ENCODE results near the gene ZNF277.
"Not testable (repeated sequence)": the region's sequence is repeated elsewhere in the genome, so short reads cannot be mapped to it uniquely, and the experiment has no call there.

ZNF277 gene

DNA sequence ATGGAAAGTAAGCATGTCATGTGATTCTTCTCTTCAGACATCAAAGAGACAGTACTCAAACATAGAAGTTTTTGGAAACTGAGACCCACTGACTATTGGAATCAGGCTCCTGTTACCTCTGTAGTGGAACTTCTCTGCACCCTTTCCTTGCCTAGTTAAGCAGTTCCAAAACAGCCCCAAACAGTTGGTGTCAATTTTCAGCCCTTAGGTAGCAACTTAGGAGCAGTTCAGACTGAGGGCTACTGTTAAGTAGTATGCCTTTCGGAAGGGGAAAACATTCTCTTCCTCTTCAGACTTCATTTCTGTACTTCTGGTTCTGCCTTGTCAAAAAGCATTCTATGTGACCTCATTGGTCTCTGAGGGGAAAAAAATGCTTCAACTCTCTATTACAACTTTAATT, 85.7 kb downstream of the ZNF277 start:
- H3K9ac ChIP-seq (ENCODE audit: low read length): no peak overlapping the region
- H3K4me3 ChIP-seq (ENCODE audit: low read length): no peak overlapping the region
- no peaks in the 10 kb centered on the region for H3K9me3 ChIP-seq (ENCODE audit: control insufficient read depth, low read length)

GRCh38 chr7:112293416-112293815, 86.9 kb downstream of the ZNF277 start:
- Histone ChIP-seq H3K27me3 (ENCODE audit: control insufficient read depth, insufficient read depth, low read length) (no peaks in the 10 kb centered on the region), H3K36me3 (ENCODE audit: control insufficient read depth, insufficient read depth, low read length) (no peaks in the 10 kb centered on the region), H3K9me3 (ENCODE audit: control insufficient read depth, low read length) (no peaks in the 10 kb centered on the region), H3K9ac (ENCODE audit: low read length) (no peak overlapping the region), H3K4me1 (ENCODE audit: control insufficient read depth, insufficient read depth, low read length) (no peaks in the 10 kb centered on the region), H3K4me3 (ENCODE audit: low read length) (no peak overlapping the region)

More for the DNA sequence above, 85.7 kb downstream of the ZNF277 start:
- Histone ChIP-seq H3K4me1 (ENCODE audit: control insufficient read depth, insufficient read depth, low read length) (no peaks in the 10 kb centered on the region), H3K27me3 (ENCODE audit: control insufficient read depth, insufficient read depth, low read length) (no peaks in the 10 kb centered on the region), H3K36me3 (ENCODE audit: control insufficient read depth, insufficient read depth, low read length) (no peaks in the 10 kb centered on the region)

DNA sequence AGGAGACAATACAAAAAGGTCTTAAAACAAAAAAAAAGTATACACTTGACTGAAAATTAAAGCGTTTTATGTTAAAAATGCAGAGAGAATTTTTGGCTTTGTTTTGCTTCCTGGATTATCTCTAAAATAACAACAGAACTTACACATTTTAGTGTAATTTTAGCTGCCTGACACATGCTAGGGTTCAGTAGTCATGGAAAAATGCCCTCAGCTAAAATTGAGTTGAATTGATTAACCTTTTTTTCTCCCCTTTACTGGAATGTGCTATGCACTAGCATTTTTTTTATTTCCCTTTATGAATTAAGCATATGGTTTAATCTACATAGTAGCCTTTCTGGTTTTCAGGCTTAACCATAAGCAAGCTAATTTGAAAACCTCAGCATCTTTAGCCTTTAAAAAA, 89.9 kb downstream of the ZNF277 start:
- Histone ChIP-seq H3K9ac (ENCODE audit: low read length) (no peak overlapping the region), H3K4me1 (ENCODE audit: control insufficient read depth, insufficient read depth, low read length) (no peaks in the 10 kb centered on the region), H3K36me3 (ENCODE audit: control insufficient read depth, insufficient read depth, low read length) (no peaks in the 10 kb centered on the region), H3K9me3 (ENCODE audit: control insufficient read depth, low read length) (no peaks in the 10 kb centered on the region), H3K27me3 (ENCODE audit: control insufficient read depth, insufficient read depth, low read length) (no peaks in the 10 kb centered on the region), H3K4me3 (ENCODE audit: low read length) (no peak overlapping the region)

DNA sequence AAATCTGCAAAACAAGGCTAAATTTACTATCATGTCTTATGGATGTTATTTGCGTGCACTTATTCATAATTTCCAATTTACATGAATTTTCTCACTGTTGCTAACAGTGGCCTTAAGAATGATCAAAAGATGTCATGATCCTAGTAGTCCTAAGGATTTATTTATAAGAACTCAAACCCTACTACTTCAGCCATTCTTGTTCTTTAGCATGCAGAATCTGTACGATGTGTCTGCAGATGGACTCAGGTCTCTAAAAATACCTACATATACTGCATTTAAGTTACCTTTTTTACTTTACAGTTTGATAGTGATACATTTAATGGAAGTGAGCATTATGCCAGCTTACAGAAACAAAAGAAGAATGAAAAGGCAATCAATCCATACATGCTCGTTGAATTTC, 91.2 kb downstream of the ZNF277 start:
- H3K36me3 ChIP-seq (ENCODE audit: control insufficient read depth, insufficient read depth, low read length): no peaks in the 10 kb centered on the region
- H3K9me3 ChIP-seq (ENCODE audit: control insufficient read depth, low read length): no peaks in the 10 kb centered on the region
- H3K27me3 ChIP-seq (ENCODE audit: control insufficient read depth, insufficient read depth, low read length): no peaks in the 10 kb centered on the region
- no peak overlapping the region for H3K4me3 ChIP-seq (ENCODE audit: low read length)
- no peaks in the 10 kb centered on the region for H3K4me1 ChIP-seq (ENCODE audit: control insufficient read depth, insufficient read depth, low read length)
- no peak overlapping the region for H3K9ac ChIP-seq (ENCODE audit: low read length)

- Histone ChIP-seq H3K9ac (ENCODE audit: low read length) (no peak overlapping the region), H3K4me1 (ENCODE audit: control insufficient read depth, insufficient read depth, low read length) (no peaks in the 10 kb centered on the region), H3K9me3 (ENCODE audit: control insufficient read depth, low read length) (no peaks in the 10 kb centered on the region), H3K4me3 (ENCODE audit: low read length) (no peak overlapping the region), H3K27me3 (ENCODE audit: control insufficient read depth, insufficient read depth, low read length) (no peaks in the 10 kb centered on the region), H3K36me3 (ENCODE audit: control insufficient read depth, insufficient read depth, low read length) (no peaks in the 10 kb centered on the region)
Measured at GRCh38 chr7:112298543-112299100, 92.1 kb downstream of the ZNF277 start.

DNA sequence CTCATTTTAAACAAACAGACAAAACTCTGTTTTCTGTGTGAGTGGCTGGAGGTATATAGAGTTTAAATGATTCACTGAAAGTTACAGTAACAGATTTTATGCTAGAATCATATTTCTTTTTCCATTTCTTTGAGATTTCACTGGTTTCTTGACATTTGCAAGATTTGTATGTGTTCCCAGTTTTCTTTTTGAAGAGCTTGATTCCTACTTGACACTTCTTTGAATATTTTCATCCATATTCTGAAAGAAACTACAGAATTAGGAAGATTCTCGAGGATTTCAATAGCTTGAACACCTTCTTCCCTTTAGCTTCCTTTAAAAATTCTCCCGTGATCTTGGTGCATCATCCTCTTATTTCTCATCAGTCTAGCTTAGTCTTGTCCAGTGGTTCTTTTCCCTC, 93.6 kb downstream of the ZNF277 start:
- Histone ChIP-seq H3K27me3 (ENCODE audit: control insufficient read depth, insufficient read depth, low read length) (no peaks in the 10 kb centered on the region), H3K9ac (ENCODE audit: low read length) (no peak overlapping the region), H3K4me1 (ENCODE audit: control insufficient read depth, insufficient read depth, low read length) (no peaks in the 10 kb centered on the region), H3K9me3 (ENCODE audit: control insufficient read depth, low read length) (no peaks in the 10 kb centered on the region), H3K36me3 (ENCODE audit: control insufficient read depth, insufficient read depth, low read length) (no peaks in the 10 kb centered on the region), H3K4me3 (ENCODE audit: low read length) (no peak overlapping the region)

DNA sequence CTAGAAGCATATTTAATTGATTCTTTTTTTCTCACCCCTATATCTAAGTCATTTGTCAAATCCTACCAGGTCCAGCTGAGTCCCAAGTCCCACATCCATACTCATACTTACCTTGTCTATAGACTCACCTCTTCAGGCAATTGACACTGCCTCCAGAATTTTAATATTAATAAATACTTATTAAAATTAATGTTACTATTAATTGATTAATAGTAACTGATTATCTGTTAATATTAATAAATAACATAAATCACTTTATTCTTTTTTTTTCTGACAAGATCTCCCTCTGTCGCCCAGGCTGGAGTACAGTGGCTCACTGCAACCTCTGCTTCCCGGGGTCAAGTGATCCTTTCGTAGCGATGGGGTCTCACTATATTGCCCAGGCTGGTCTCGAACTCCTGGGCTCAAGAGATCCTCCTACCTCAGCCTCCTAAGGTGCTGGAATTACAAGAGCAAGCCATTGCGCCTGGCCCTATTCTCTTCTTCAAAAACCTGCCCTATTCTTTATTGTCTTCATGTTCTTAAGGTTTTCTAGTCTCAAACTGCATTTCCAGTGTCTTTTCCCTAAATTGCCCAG, 94.4 kb downstream of the ZNF277 start:
- no peak overlapping the region for H3K4me3 ChIP-seq (ENCODE audit: low read length)
- H3K9me3 ChIP-seq (ENCODE audit: control insufficient read depth, low read length): no peaks in the 10 kb centered on the region
- H3K27me3 ChIP-seq (ENCODE audit: control insufficient read depth, insufficient read depth, low read length): no peaks in the 10 kb centered on the region
- H3K4me1 ChIP-seq (ENCODE audit: control insufficient read depth, insufficient read depth, low read length): no peaks in the 10 kb centered on the region
- H3K36me3 ChIP-seq (ENCODE audit: control insufficient read depth, insufficient read depth, low read length): no peaks in the 10 kb centered on the region
- H3K9ac ChIP-seq (ENCODE audit: low read length): no peak overlapping the region

DNA sequence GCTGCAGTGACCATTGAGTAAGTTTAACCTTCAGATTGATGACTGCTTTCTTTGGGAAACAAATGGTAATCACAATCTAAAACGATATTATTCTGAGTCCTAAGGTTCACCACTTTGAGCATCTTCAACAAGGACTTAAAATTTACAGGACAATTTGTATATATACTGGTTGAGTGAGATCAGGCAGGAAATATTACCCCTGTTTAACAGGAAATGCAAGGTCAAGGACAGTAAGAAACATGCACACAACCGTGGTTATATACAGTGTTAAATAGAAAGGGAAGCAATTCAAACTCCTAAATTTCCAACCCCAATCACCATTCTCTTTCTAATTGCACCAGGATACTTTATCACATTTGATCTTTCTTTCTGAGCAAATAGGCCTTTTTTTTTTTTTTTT, 96.1 kb downstream of the ZNF277 start:
- Histone ChIP-seq H3K27me3 (ENCODE audit: control insufficient read depth, insufficient read depth, low read length) (no peaks in the 10 kb centered on the region), H3K4me1 (ENCODE audit: control insufficient read depth, insufficient read depth, low read length) (no peaks in the 10 kb centered on the region), H3K4me3 (ENCODE audit: low read length) (no peak overlapping the region), H3K9me3 (ENCODE audit: control insufficient read depth, low read length) (no peaks in the 10 kb centered on the region), H3K36me3 (ENCODE audit: control insufficient read depth, insufficient read depth, low read length) (no peaks in the 10 kb centered on the region), H3K9ac (ENCODE audit: low read length) (no peak overlapping the region)

DNA sequence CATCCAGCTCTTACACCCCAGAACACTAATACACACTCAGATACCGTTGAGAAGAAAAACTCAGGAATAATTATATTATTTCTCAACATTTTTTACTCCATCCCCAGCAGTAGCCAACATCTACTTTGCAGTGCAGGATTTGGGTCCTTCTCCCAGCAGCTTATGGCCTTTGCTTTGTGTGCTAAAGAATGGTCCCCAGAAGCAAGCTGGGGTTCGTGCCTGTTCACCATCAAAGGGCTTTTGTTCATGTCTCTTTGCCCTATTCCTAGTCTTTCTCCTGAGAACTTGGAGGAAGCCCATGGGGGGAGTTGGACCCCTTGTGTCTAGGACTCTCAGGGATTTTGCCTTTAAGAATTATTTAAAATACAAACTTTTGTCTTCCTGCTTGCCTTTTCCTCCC, 100.4 kb downstream of the ZNF277 start:
- Histone ChIP-seq H3K27me3 (ENCODE audit: control insufficient read depth, insufficient read depth, low read length) (no peaks in the 10 kb centered on the region), H3K9me3 (ENCODE audit: control insufficient read depth, low read length) (no peaks in the 10 kb centered on the region), H3K9ac (ENCODE audit: low read length) (no peak overlapping the region), H3K4me3 (ENCODE audit: low read length) (no peak overlapping the region), H3K36me3 (ENCODE audit: control insufficient read depth, insufficient read depth, low read length) (no peaks in the 10 kb centered on the region), H3K4me1 (ENCODE audit: control insufficient read depth, insufficient read depth, low read length) (no peaks in the 10 kb centered on the region)

- H3K4me1 ChIP-seq (ENCODE audit: control insufficient read depth, insufficient read depth, low read length): no peaks in the 10 kb centered on the region
- H3K27me3 ChIP-seq (ENCODE audit: control insufficient read depth, insufficient read depth, low read length): no peaks in the 10 kb centered on the region
- no peak overlapping the region for H3K4me3 ChIP-seq (ENCODE audit: low read length)
- H3K9ac ChIP-seq (ENCODE audit: low read length): no peak overlapping the region
- H3K36me3 ChIP-seq (ENCODE audit: control insufficient read depth, insufficient read depth, low read length): no peaks in the 10 kb centered on the region
- no peaks in the 10 kb centered on the region for H3K9me3 ChIP-seq (ENCODE audit: control insufficient read depth, low read length)
Measured at GRCh38 chr7:112307506-112307905, 101.0 kb downstream of the ZNF277 start.

GRCh38 chr7:112308974-112309373, 102.5 kb downstream of the ZNF277 start:
- H3K27me3 ChIP-seq (ENCODE audit: control insufficient read depth, insufficient read depth, low read length): no peaks in the 10 kb centered on the region
- H3K9ac ChIP-seq (ENCODE audit: low read length): no peak overlapping the region
- no peaks in the 10 kb centered on the region for H3K4me1 ChIP-seq (ENCODE audit: control insufficient read depth, insufficient read depth, low read length)
- H3K36me3 ChIP-seq (ENCODE audit: control insufficient read depth, insufficient read depth, low read length): no peaks in the 10 kb centered on the region
- H3K4me3 ChIP-seq (ENCODE audit: low read length): no peak overlapping the region
- H3K9me3 ChIP-seq (ENCODE audit: control insufficient read depth, low read length): no peaks in the 10 kb centered on the region

- H3K4me3 ChIP-seq (ENCODE audit: low read length); H3K9ac ChIP-seq (ENCODE audit: low read length); H3K9me3 ChIP-seq (ENCODE audit: control insufficient read depth, low read length); H3K4me1 ChIP-seq (ENCODE audit: control insufficient read depth, insufficient read depth, low read length); H3K36me3 ChIP-seq (ENCODE audit: control insufficient read depth, insufficient read depth, low read length); H3K27me3 ChIP-seq (ENCODE audit: control insufficient read depth, insufficient read depth, low read length): not testable (repeated sequence)
Measured at GRCh38 chr7:112316803-112317202, 110.3 kb downstream of the ZNF277 start.

GRCh38 chr7:112322070-112322469, 115.6 kb downstream of the ZNF277 start:
- no peak overlapping the region for H3K4me3 ChIP-seq (ENCODE audit: low read length)
- H3K9me3 ChIP-seq (ENCODE audit: control insufficient read depth, low read length): no peaks in the 10 kb centered on the region
- no peaks in the 10 kb centered on the region for H3K4me1 ChIP-seq (ENCODE audit: control insufficient read depth, insufficient read depth, low read length)
- H3K36me3 ChIP-seq (ENCODE audit: control insufficient read depth, insufficient read depth, low read length): no peaks in the 10 kb centered on the region
- no peak overlapping the region for H3K9ac ChIP-seq (ENCODE audit: low read length)
- no peaks in the 10 kb centered on the region for H3K27me3 ChIP-seq (ENCODE audit: control insufficient read depth, insufficient read depth, low read length)

Measured in mucosa of stomach (tissue), 1 donor.